Fibroblast of the aortic adventitia (primary cell): ENCODE results near the gene MUC4. TPM values are rescaled to one million over a fixed set of nuclear protein-coding genes. Genes with fewer than 3 reads are reported as not detected.
"Not testable (repeated sequence)": the region's sequence is repeated elsewhere in the genome, so short reads cannot be mapped to it uniquely, and the experiment has no call there.

Source experiments
- DNase-seq: peaks from one replicate; pipeline ENCODE4 v3.0.0-alpha.2; 2010; ENCODE audit warnings: low read depth
- H3K4me3 ChIP-seq: 2 replicates; pipeline ENCODE4 v1.5.1; 2011; ENCODE audit warnings: low read depth, mild to moderate bottlenecking, control low read depth, low read length, moderate library complexity
- total RNA-seq: library from RNA; depleted of rRNA; stranded (reverse); fragments of >200 nt; gene quantifications from 2 replicates; pipeline ENCODE4 v1.2.3, GENCODE V29; 2012; ENCODE audit warnings: low replicate concordance
- TF ChIP-seq, protein P1 (sequence below): IDR thresholded peaks from 2 replicates; pipeline ENCODE4 v1.5.1; 2011; ENCODE audit warnings: mild to moderate bottlenecking, low read length, control low read depth, inconsistent platforms; ENCODE audit not compliant: insufficient read depth

MUC4 gene
- total RNA-seq, 1 donor: not detected

- no peak for DNase-seq
- TF ChIP-seq, protein P1, sequence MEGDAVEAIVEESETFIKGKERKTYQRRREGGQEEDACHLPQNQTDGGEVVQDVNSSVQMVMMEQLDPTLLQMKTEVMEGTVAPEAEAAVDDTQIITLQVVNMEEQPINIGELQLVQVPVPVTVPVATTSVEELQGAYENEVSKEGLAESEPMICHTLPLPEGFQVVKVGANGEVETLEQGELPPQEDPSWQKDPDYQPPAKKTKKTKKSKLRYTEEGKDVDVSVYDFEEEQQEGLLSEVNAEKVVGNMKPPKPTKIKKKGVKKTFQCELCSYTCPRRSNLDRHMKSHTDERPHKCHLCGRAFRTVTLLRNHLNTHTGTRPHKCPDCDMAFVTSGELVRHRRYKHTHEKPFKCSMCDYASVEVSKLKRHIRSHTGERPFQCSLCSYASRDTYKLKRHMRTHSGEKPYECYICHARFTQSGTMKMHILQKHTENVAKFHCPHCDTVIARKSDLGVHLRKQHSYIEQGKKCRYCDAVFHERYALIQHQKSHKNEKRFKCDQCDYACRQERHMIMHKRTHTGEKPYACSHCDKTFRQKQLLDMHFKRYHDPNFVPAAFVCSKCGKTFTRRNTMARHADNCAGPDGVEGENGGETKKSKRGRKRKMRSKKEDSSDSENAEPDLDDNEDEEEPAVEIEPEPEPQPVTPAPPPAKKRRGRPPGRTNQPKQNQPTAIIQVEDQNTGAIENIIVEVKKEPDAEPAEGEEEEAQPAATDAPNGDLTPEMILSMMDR: no peak
- H3K4me3 ChIP-seq: no peak overlapping the region
Observed at GRCh38 chr3:195817578-195818135, 5.9 kb upstream of the MUC4 start.

GRCh38 chr3:195816276-195816913, 4.7 kb upstream of the MUC4 start:
- not testable (repeated sequence) for DNase-seq, H3K4me3 ChIP-seq

DNA sequence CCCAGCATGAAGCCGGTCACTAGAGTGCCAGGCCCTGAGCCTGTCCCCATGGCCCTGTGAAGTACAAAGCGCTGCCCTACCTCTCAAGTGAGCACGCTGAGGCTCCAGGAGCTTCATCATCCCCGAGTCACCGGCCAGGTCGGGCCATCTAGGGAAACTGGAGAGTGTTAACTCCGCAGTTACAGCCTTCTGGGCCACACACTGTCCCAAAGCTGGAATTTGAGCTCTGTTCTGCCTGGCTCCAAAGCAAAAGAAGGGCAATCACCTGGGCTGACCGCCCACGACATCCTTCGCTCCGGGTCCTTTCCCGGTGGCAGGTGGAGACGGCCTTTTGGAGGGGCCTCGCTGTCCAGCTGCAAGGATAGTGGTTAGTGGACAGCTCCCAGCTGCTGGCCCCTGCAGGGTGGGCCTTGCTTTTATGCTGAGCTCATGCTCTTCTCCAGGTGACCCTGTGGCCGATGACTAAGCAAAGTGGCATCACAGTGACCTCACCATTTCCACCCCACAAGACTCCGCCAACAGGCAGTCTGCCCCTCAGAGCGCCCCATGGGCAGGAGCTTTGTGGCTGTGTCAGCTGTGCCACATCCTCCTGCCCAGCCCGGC, 3.5 kb upstream of the MUC4 start:
- TF ChIP-seq, protein P1: no peak
- no peak overlapping the region for H3K4me3 ChIP-seq
- DNase-seq: no peak

GRCh38 chr3:195813916-195814640, 2.3 kb upstream of the MUC4 start:
- no peak for DNase-seq
- no peak overlapping the region for H3K4me3 ChIP-seq
- TF ChIP-seq, protein P1: no peak

GRCh38 chr3:195812366-195812765, 637 bp upstream of the MUC4 start:
- no peak for DNase-seq
- TF ChIP-seq, protein P1: no peak
- H3K4me3 ChIP-seq: no peak overlapping the region

DNA sequence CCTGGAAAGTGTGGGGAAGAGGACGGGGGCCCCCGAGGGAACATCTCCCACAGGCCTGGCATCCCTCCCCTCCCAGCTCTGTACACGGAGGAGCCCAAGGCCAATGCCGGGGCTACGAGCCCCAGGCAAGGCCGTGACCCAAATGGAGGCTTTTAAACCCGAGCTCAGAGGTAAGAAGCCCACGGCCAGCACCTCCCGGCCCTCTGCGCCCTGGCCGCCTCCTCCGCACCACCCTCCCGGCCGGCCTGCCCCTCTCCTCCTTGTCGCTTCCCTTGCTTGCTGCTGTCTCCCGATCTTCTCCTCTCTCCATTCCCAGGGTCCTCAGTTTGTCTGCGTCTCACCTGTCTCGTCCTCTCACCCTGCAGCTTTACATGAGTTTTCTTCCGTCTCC, 1.3 kb downstream of the MUC4 start:
- TF ChIP-seq, protein P1: no peak
- DNase-seq: no peak
- H3K4me3 ChIP-seq: no peak overlapping the region

GRCh38 chr3:195809796-195810454, 1.8 kb downstream of the MUC4 start:
- TF ChIP-seq, protein P1: no peak
- H3K4me3 ChIP-seq: no peak overlapping the region
- DNase-seq: no peak
